ENCODE results near the gene UBE2O.
A peak's percentile ranks its signal among the peaks of the same experiment; 100 is the strongest.

The UBE2O gene

GRCh38 chr17:76385892-76386786 lies 66.8 kb downstream of the UBE2O start:
- peak; percentile 78 for DNase-seq

- DNase-seq = peak; percentile 48
Observed at GRCh38 chr17:76384987-76385891, 67.7 kb downstream of the UBE2O start.

DNA sequence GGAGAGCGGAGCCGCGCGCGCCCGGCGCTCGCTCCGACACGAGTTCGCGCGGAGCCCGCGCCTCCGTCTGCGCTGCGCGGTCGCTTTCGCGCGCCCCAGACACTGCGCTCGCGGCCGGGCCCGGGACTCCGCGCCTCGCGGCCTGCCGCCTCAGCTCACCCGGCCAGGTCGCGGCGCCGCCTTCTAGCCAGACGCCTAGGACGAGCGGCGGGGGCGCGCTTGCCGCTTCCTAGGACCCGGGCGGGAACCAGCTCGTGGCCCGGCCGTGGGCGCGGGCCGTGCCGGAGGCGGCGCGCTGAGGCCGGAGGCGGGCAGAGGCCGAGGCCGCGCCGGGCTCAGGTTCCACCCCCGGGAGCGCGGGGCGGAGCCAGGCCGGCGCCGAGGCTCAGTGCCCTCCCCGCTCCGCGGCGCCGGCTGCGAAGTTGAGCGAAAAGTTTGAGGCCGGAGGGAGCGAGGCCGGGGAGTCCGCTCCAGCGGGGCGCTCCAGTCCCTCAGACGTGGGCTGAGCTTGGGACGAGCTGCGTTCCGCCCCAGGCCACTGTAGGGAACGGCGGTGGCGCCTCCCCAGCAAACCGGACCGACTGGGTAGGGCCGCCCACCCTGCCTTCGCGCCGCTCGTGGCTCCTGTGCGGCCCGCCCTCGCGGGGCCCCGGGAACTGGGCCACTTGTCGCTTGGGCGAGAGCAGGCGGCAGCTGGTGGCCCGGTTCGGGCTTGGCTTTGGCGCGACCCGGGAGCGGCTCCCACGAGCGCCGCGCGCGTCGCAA lies 68.5 kb downstream of the UBE2O start, which contains the start of gene SPHK1:
TSS of gene SPHK1 (plus strand) at position 388 of the 765 bp plus-strand sequence. CDS start 1,036 bp downstream, outside the sequence.
- peak; percentile 75 for DNase-seq

DNA sequence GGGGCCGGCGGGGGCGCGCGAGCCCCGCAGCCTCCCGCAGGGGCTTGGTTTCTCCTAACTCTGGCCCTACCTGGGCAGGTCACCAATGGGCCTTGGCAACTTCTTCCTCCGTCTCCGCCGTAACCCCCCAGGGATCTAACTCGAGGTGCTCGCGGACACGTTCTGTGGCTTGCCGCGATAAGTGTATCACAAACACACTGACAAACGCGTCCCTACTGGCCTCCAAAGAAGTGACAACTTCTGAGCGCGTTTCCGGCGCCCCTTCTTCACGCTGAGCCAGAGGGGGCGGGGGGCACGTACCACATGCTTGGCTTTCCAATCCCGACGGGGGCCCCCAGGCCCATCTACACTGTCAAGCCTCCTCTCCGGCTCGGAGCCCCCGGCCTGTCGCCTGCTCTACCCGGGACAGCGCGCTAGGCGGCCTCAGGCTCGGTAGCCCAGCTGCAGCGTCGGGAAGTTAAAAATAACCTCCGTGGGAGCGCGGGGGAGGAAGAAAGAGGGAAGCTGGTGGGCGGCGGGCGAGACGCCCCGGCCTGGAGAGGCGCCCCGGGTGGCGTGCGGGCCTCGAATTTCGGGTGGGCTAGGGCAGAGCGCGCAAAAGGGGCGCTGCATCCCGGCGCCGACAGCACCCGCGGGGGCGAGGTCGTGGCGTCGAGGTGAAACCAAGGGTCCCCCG lies 69.3 kb downstream of the UBE2O start:
- peak; percentile 42 for DNase-seq

- DNase-seq = peak; percentile 61
Observed at GRCh38 chr17:76382803-76383545, 70.0 kb downstream of the UBE2O start.

GRCh38 chr17:76382351-76382802 lies 70.6 kb downstream of the UBE2O start:
- DNase-seq = peak; percentile 35

- no peak for DNase-seq
Observed at GRCh38 chr17:76381633-76382350, 71.2 kb downstream of the UBE2O start.

- no peak for DNase-seq
Observed at GRCh38 chr17:76379646-76380376, 73.1 kb downstream of the UBE2O start.

GRCh38 chr17:76379275-76379641 lies 73.7 kb downstream of the UBE2O start:
- DNase-seq = no peak

GRCh38 chr17:76378548-76379274 lies 74.2 kb downstream of the UBE2O start:
- no peak for DNase-seq

DNA sequence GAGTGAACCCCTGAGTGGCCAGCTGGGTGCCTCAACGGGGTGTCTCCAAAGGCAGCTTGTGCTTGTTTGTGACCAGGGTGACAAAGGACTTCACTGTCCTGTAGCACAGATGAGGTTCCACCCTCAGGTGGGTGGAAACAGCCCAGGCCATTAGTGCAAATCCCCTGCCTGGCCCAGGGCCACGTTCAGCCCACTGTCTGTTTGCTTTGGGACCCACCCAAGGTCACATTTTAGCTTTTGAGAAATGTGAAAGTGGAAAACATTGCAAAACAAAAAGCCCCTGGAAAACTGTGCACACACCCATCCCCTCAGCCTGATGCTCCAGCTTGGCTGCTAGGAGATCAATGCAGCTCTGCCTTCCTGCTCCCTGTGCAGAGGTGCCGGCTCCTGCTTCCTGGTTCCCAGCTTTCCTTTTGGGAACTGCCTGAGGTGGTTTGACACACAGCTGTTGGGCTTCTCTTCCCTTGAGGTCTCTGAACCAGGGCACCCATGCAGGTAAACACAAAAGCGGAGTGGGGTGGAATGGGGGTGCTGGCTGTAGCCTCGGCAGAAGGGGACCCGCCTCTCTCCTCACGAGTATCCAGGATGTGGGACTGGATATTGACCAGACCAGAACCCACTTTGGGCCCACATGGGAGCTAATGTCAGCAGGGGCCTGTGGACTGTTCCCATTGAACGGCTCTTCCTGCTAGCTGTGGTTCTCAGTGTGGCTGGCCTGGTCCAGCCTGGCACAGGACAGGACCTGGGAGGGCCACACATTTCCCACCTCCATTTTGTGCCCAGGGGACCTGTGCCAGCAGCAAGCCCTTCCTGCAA lies 76.4 kb downstream of the UBE2O start:
- DNase-seq = no peak

DNA sequence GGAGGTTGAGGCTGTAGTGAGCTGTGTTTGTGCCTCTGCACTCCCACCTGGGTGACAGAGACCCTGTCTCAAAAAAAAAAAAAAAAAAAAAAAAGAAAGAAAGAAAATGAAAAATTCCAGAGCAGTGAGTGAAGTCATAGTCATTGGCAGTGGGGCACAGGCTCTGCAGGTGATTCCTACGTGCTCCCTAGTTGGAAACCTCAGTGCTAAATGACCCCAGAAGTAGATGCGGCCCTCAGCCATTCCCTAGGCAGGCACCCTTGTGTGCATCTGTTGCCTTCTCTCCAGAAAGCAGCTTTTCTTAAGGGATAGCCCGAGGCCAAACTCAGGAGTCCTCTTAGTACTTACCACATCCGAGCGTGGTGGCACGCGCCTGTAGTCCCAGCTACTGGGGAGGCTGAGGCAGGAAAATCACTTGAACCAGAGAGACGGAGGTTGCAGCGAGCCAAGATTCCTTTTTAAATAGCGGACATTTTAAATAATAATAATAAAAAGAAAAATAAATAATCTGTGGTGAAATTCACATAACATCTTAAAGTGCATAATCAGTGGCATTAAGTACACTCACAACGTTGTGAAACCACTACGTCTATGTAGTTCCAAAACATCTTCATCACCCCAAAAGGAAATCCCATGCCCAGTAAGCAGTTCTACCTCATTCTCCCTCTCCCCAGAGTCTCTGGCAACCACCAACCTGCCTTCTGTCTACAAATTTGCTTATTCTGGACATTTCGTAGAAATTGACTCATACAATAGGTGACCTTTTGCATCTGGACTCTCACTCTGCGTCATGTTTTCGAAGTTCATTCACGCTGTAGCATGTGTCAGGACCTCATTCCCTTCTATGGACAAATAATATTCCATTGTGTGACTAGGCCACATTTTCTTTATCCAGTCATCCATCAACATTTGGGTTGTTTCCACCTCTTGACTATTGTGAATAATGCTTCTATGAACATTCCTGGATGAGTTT lies 81.0 kb downstream of the UBE2O start:
- DNase-seq = no peak

DNA sequence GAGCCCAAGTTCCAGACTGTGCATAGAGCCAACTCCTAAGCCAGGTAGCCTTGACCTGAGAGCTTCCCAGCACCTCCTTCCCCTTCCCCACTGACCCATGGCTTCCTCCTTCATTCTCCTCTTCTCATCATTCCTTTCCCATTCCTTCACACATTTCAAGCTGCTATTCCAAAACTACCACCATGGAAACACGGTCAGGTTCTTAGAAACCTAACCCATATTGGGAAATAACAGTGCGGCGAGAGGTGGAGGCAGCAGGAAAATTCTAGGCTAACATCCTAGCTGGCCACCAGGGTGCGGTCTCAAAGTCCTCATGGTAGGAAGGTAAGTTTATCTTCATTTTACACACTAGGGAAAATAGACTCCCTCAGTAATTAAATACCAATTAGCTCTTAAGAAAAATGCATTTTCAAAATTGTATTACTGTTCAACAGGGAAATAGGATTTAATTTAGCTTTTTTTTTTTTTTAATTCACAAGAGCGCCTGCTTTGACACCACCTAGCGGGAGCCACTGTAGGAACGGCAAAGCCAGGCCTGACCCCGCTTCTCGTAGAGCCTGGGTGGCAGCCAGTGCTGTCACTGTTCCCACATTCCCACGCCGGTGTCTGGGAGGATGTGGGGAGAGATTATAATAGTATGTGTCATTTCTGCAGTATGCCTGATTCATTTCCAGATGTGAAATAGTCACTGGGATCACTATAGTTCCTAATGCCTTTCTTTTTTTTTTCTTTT lies 82.5 kb downstream of the UBE2O start:
- DNase-seq = no peak

GRCh38 chr17:76369804-76370203 lies 83.1 kb downstream of the UBE2O start:
- DNase-seq = no peak

GRCh38 chr17:76369379-76369778 lies 83.6 kb downstream of the UBE2O start:
- no peak for DNase-seq

DNA sequence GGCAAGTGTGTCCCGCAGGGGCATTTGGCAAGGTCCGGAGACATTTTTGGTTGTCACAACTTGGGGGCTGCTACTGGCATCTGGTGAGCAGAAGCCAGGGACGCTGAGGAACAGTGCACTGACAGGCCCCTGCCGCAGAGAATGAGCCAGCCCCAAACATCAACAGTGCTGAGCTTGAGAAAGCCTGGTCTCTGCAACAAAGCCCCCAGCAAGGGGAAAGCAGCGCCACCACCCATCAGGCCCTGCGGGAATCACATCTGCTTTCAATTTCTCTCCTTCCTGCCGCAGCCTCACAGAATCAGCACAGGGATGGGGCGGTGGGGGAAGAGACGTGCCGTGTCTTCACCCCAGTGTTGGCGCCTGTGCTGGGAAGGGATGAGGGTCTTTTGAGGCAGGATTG lies 84.4 kb downstream of the UBE2O start:
- DNase-seq = no peak

Measured in stimulated activated CD4-positive, alpha-beta T cell treated with anti-CD3 and anti-CD28 coated beads, Interleukin-12 subunit alpha, Interleukin-12 subunit beta, amount 100 ng/mL, for 4 hours (primary cell).